ENCODE measurements around the gene AKR1B15.
A peak's percentile ranks its signal among the peaks of the same experiment; 100 is the strongest.
"Not testable (repeated sequence)": the region's sequence is repeated elsewhere in the genome, so short reads cannot be mapped to it uniquely, and the experiment has no call there.

The AKR1B15 gene

DNA sequence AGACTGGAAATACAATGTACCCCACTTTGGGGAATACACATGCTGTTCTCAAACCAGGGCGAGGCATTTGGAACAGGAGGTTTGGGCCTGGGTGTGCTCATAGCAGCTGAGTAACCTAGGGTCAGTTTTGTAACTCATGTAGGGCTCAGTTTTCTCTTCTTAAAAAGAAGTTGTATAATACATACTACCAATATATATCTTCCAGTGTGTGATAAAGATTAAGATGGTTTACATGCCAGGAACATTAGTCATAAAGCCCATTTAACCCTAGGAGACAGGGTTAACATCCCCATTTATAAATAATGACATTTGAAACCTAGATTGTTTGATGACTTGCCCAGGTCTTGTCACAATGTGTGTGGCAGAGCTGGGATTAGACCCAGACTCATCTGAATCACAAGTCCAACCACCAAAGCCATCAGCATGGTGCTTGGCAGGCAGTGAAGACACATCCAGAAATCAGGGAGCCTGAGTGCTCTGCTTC, 15.6 kb upstream of the AKR1B15 start:
- no peak for DNase-seq

DNA sequence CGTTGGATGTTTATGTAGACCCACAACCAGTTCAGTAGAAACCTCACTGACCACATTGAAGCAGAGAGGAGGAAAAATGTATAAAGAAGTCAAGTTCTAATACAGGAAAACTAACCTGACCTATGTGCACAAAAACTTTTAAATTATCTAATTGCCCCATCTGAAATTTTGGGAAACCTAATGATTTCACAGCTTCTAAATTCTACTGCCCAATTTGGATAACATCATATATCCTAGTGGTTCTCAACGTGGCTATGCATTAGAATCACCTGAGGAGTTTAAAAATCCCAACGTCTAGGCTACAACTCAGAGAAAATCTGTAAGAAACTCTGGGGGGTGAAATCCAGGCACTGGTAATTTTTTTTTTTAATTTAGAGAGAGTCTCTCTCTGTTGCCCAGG, 14.3 kb upstream of the AKR1B15 start:
- no peak for DNase-seq

DNA sequence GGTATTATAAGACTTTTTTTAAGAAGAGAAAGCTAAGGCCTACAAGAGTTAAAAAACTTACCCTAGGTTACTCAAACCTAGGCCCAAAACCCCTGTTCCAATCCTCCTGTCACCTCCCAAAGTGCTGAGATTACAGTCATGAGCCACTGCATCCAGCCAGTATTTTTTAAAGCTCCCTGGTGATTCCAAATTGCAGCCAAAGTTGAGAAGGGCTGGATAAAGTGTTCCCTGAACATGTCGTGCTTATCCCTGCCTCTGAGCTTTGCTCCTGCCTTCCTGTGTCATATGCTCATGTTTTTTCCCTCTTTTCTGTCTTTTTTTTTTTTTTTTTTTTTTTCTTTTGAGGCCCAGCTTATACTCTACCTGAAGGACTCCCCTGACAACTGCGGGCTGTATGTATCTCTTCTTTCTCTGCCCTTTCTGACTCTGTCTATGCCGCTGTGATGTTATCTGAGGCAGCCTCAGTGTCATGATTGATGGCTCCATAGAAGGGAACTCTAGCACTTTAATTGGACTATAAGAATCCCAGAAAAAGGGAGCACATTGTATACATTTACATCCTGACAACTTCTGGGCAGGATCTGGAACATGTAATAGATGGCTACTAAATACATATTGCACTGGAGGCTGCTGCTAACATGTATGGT, 13.5 kb upstream of the AKR1B15 start:
- DNase-seq = no peak

- DNase-seq = no peak
Measured at GRCh38 chr7:134535919-134536299, 13.0 kb upstream of the AKR1B15 start.

- not testable (repeated sequence) for DNase-seq
Measured at GRCh38 chr7:134536558-134536957, 12.4 kb upstream of the AKR1B15 start.

GRCh38 chr7:134537273-134537781, 11.6 kb upstream of the AKR1B15 start:
- DNase-seq = not testable (repeated sequence)

- no peak for DNase-seq
Measured at GRCh38 chr7:134539380-134540004, 9.4 kb upstream of the AKR1B15 start.

DNA sequence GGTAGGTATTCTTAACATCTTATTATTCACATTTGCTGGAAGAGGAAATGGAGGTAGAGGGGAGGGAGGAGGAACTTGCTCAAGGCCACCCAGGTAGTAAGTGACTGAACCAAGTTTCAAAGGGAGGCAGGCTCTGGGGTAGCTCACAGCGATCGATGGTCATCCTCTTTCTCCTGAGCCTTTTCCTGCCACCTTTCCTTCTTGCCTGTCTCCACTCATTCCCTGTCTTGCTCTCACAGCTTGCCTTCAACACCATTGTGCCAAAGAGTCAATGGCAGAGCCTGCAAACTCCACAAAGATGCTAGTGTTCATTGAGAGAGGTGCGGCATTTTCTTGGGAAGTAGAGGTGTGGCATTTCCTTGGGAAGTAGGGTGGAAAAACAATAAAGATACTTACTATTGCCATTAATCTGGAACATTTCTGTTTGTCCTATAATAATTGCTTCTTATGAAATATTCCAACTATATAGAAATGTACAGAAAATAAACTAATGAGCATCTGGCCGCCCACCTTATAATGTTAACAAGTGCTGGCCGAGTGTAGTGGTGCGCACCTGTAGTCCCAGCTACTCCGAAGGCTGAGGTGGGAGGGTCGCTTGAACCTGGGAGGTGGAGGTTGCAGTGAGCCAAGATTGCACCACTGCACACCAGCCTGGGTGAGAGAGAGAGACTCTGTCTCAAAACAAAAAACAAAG, 7.3 kb upstream of the AKR1B15 start:
- not testable (repeated sequence) for DNase-seq

DNA sequence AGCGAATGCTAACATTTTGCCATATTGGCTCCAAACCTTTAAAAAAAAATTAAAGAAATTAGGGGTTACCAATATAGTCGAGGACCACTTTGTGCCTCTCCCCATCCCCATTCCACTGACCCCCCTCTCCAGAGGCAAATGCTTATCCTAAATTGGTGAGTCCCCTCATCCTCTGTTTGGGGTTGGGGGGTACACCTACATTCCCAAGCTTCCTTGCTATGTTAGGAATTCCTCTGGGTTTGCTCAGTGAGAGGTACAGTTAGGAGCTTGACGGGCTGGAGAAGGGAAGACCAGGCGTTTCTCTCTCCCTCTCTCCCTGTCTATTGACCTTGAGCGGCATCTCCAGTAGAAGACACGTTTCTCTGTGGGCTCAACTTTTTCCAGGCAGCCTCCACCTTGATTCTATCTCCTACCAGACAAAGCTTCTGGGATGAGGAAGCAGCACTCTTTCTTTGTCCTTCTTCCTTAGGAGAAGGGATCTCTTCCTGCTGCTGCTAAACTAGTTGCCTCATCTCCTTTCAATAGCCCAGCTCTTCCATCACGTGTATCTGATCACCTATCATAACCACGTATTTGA, 6.6 kb upstream of the AKR1B15 start:
- no peak for DNase-seq

DNA sequence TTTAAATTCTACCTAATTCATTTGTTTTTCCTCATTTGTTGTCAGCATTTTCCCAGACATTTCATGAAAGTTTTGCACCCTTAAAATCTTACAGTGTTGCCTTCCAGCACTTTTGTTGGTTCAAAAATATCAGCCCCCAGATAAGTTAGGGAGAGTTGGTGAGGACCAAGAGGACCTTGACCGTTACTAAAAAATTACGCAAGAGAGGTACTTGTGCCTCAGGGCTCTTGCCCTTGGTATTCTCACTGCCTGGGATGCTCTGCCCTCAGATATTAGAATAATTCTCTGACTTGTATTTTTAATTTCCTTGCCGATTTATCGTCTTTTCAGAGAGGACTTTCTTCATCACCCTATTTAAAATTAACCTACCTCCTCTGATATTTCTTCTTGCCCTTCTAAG, 3.5 kb upstream of the AKR1B15 start:
- no peak for DNase-seq

- DNase-seq = no peak
Measured at GRCh38 chr7:134545918-134546317, 3.0 kb upstream of the AKR1B15 start.

GRCh38 chr7:134546955-134547354, 2.0 kb upstream of the AKR1B15 start:
- no peak for DNase-seq

- DNase-seq = peak; percentile 58
Measured at GRCh38 chr7:134547397-134548054, 1.4 kb upstream of the AKR1B15 start.

DNA sequence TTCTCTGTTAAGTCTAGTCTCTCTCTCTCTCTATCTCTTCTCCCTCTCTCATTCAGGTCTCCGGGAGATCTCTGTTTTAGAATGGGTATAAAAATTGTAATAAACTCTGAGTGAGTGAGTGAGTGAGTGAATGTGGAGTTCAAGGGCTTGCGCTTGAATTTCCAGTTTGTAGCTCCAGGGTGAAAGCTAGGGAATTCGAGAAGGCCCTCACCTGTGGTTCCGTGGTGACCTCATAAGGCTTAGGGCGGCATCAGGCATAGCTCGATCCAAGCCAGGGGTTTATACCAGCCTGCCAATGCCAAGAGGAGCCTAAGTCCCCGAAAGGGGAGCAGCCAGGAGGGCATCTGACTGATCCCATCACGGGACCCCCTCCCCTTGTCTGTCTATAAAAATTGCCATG, 456 bp downstream of the AKR1B15 start:
- DNase-seq = no peak

- DNase-seq = no peak
Measured at GRCh38 chr7:134552105-134552504, 3.2 kb downstream of the AKR1B15 start.

DNA sequence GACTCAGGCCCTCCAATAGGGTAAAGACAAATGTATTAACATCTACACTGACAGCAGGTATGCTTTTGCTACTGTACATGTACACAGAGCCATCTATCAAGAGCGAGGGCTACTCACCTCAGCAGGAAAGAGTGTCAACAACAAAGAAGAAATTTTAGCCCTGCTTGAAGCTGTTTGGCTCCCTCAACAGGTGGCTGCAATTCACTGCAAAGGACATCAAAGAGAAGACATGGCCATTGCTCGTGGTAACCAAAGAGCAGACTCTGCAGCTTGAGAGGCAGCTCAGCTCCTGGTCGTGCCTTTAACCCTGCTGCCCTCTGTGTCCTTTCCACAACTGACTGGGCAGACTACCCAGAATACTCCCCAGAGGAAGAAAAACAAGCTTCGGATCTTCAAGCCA, 5.1 kb downstream of the AKR1B15 start:
- no peak for DNase-seq

DNA sequence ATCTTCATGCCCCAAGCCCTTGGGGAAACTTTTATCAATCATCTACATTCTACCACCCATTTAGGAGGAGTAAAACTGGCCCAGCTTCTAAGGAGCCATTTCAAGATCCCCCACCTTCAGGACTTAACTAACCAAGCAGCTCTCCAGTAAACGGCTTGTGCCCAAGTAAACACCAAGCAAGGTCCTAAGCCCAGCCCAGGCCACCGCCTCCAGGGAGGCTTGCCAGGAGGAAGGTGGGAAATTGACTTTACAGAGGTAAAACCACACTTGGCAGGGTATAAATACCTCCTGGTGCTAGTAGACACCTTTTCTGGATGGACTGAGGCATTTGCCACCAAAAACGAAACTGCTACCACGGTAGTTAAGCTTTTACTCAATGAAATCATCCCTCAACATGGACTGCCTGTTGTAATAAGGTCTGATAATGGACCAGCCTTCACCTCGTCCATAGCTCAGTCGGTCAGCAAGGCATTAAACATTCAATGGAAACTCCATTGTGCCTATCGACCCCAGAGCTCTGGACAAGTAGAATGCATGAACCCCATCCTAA, 5.6 kb downstream of the AKR1B15 start:
- no peak for DNase-seq

DNA sequence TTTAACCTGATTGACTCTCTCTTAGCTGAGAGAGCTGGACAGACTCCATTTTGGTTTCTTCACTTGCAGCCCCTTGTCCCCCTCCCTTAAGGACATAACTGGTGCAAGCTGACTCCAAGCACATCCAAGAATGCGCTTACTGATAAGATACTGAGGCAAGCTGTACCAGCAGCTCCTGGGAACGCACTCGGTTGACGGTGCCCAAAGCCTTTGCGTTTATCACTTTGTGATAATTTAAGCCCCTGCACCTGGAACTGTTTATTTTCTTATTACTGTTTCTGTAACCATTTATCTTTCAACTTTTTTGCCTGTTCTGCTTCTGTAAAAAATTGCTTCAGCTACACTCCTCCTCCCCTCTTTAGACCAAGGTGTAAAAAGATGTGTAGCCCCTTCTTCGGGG, 8.5 kb downstream of the AKR1B15 start:
- no peak for DNase-seq

DNA sequence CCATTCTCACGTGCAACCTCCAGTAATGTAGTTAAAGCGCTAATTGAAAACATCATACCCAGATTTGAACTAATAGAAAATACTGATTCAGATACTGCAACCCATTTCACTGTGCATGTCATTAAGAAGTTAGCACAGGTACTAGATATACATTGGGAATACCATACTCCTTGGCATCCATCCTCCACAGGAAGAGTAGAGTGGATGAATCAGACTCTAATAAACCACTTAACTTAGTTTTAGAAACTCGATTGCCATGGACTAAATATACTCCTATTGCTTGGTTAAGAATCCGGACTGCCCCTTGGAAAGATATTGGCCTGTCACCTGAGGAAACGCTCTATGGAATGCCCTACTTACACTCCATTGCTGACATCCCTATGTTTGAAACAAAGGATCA, 9.5 kb downstream of the AKR1B15 start:
- DNase-seq = no peak

GRCh38 chr7:134561616-134562015, 12.7 kb downstream of the AKR1B15 start:
- not testable (repeated sequence) for DNase-seq

GRCh38 chr7:134562136-134562535, 13.2 kb downstream of the AKR1B15 start:
- no peak for DNase-seq

DNA sequence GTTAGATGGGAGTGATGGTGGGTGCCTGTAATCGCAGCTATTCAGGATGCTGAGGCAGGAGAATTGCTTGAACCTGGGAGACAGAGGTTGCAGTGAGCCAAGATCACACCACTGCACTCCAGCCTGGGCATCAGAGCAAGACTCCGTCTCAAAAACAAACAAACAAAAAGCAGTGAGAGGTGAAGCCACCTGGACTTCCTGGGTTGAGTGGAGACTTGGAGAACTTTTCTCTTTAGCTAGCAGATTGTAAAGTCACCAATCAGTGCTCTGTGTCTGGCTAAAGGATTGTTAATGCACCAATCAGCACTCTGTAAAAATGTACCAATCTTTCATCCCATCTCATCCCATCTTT, 14.5 kb downstream of the AKR1B15 start:
- DNase-seq = not testable (repeated sequence)

GRCh38 chr7:134565643-134566136, 16.8 kb downstream of the AKR1B15 start:
- no peak for DNase-seq
